ENCODE results near the gene C11orf71. TPM values are rescaled to one million over a fixed set of nuclear protein-coding genes. Genes with fewer than 3 reads are reported as not detected.

Gene C11orf71
- 1.5 and 5.5 TPM in 2 replicates for total RNA-seq

GRCh38 chr11:114400216-114400914, at the start of gene C11orf71, which contains the start of gene RBM7:
C11orf71 (minus strand) TSS chr11:114400511; CDS start chr11:114400331, 180 bp downstream.
RBM7 (plus strand) TSS chr11:114400666; CDS start chr11:114400672, 6 bp downstream.

GRCh38 chr11:114439229-114440120, 39.2 kb upstream of the C11orf71 start, which contains the start of gene REXO2:
REXO2 (plus strand) TSS chr11:114439467; CDS start chr11:114439529, 62 bp downstream.

Other genes with a start within 250 kb of the C11orf71 start
- gene NNMT, start 104.1 kb downstream of the C11orf71 start, total RNA-seq = 719 and 1,669 TPM in 2 replicates
- 22.8 and 37.8 TPM in 2 replicates for gene RBM7, start 155 bp upstream of the C11orf71 start, total RNA-seq
- gene REXO2, start 39.0 kb upstream of the C11orf71 start, total RNA-seq = 110 and 133 TPM in 2 replicates
- not detected in 2 replicates for gene NXPE1, start 159.4 kb upstream of the C11orf71 start, total RNA-seq
- not detected in 2 replicates for gene NXPE4, start 195.3 kb upstream of the C11orf71 start, total RNA-seq